Measurements from ENCODE around the gene NEK11. TPM values are rescaled to one million over a fixed set of nuclear protein-coding genes. Genes with fewer than 3 reads are reported as not detected.

The NEK11 gene
- polyA plus RNA-seq, 1 of the 3 experiments (the other 2 are of a cell fraction), result 4.7 TPM

DNA sequence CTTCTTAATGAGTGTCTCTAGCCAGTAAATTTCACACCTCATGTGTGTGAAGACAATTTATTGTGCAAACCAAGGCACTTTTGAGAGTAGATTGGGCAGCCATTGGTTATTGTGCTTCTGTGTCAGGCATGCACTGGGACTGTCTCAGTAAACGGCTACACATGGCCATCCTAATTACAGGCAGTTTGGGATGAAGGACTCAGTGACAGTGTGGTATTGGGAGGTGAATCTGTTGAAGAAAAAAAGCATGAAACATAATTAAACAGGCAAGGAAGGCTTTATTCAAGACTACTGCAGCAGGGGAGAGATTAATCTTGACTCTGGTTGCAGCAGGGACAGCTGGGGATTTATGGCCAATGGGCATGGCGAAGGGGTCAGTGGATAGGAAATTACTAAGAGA, 297.1 kb downstream of the NEK11 start:
- DNase-seq, result no peak
- Histone ChIP-seq H3K4me1 (ENCODE audit: control insufficient read depth in 1 of 2, insufficient read depth in 2 of 2, low read depth in 1 of 2, low read length in 1 of 2) (peaks cover 0 to 2% of the 10 kb centered on the region in 2 experiments; a peak in 1 of 4 replicates), H3K27ac (ENCODE audit: low read depth in 2 of 2, low read length in 1 of 2) (no peak overlapping the region), H3K9me3 (no peaks in the 10 kb centered on the region), H3F3A (replicated peaks; ENCODE audit: insufficient read depth) (no peaks in the 10 kb centered on the region), H2AFZ (ENCODE audit: low read depth) (no peak overlapping the region), H3K9ac (no peak overlapping the region), H3K27me3 (ENCODE audit: insufficient read depth) (no peaks in the 10 kb centered on the region), H4K20me1 (ENCODE audit: insufficient read depth) (no peaks in the 10 kb centered on the region), H3K9me2 (no peaks in the 10 kb centered on the region), H3K4me3 (ENCODE audit: low read depth in 2 of 2, low read length in 1 of 2) (no peak overlapping the region), H3K4me2 (no peak overlapping the region), H3K36me3 (replicated peaks in 1 of 2; ENCODE audit: control insufficient read depth in 1 of 2, insufficient read depth in 2 of 2, low read length in 1 of 2) (no peaks in the 10 kb centered on the region), H3K79me2 (ENCODE audit: insufficient read depth) (no peaks in the 10 kb centered on the region)
- ChIA-PET CTCF (no interaction called here), POLR2A (no interaction called here)
- no peak for TF ChIP-seq EP300 (IDR thresholded peaks at IDR 0.05; ENCODE audit: borderline replicate concordance in 1 of 2, low read depth in 1 of 2, low read length in 1 of 2)
- TF ChIP-seq, protein P1, sequence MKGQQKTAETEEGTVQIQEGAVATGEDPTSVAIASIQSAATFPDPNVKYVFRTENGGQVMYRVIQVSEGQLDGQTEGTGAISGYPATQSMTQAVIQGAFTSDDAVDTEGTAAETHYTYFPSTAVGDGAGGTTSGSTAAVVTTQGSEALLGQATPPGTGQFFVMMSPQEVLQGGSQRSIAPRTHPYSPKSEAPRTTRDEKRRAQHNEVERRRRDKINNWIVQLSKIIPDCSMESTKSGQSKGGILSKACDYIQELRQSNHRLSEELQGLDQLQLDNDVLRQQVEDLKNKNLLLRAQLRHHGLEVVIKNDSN (IDR thresholded peaks at IDR 0.05; ENCODE audit: borderline replicate concordance, low read depth), result no peak
- TF ChIP-seq, protein P2, sequence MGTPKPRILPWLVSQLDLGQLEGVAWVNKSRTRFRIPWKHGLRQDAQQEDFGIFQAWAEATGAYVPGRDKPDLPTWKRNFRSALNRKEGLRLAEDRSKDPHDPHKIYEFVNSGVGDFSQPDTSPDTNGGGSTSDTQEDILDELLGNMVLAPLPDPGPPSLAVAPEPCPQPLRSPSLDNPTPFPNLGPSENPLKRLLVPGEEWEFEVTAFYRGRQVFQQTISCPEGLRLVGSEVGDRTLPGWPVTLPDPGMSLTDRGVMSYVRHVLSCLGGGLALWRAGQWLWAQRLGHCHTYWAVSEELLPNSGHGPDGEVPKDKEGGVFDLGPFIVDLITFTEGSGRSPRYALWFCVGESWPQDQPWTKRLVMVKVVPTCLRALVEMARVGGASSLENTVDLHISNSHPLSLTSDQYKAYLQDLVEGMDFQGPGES (IDR thresholded peaks at IDR 0.05; ENCODE audit: low read depth, low read length), result no peak
- 51% methylated on average over 2 of the region's 2 CpGs for WGBS (ENCODE audit: low lambda C conversion rate)

DNA sequence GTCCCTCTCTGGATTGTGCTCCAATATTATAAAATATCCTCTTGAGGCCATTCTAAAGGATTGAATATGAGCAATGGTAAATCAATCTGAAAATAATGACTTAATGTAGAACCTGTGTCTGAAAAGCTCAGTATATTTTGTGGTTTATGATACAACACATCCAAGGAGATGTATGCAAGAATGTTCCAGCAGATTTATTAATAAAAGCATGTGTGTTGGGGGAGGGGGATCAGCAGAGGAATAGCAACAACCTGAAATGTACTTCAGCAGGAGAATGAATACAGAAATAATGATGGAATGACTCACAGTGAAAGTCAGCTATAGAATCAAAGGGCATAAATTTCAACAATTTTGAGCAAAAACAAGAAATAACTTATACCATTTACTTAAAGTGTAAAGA, 298.2 kb downstream of the NEK11 start:
- Histone ChIP-seq H3K27me3 (ENCODE audit: insufficient read depth) (no peaks in the 10 kb centered on the region), H3K79me2 (ENCODE audit: insufficient read depth) (no peaks in the 10 kb centered on the region), H3K4me1 (ENCODE audit: control insufficient read depth in 1 of 2, insufficient read depth in 2 of 2, low read depth in 1 of 2, low read length in 1 of 2) (peaks cover 0 to 3% of the 10 kb centered on the region in 2 experiments; a peak in 1 of 4 replicates), H3K9ac (no peak overlapping the region), H3K9me3 (no peaks in the 10 kb centered on the region), H4K20me1 (ENCODE audit: insufficient read depth) (no peaks in the 10 kb centered on the region), H3F3A (replicated peaks; ENCODE audit: insufficient read depth) (no peaks in the 10 kb centered on the region), H3K4me3 (ENCODE audit: low read depth in 2 of 2, low read length in 1 of 2) (no peak overlapping the region), H3K4me2 (no peak overlapping the region), H3K9me2 (no peaks in the 10 kb centered on the region), H3K36me3 (replicated peaks in 1 of 2; ENCODE audit: control insufficient read depth in 1 of 2, insufficient read depth in 2 of 2, low read length in 1 of 2) (no peaks in the 10 kb centered on the region), H2AFZ (ENCODE audit: low read depth) (no peak overlapping the region), H3K27ac (ENCODE audit: low read depth in 2 of 2, low read length in 1 of 2) (no peak overlapping the region)
- POLR2A ChIA-PET, result no interaction called here
- CTCF ChIA-PET, result no interaction called here
- DNase-seq, result no peak
- TF ChIP-seq, protein P3, sequence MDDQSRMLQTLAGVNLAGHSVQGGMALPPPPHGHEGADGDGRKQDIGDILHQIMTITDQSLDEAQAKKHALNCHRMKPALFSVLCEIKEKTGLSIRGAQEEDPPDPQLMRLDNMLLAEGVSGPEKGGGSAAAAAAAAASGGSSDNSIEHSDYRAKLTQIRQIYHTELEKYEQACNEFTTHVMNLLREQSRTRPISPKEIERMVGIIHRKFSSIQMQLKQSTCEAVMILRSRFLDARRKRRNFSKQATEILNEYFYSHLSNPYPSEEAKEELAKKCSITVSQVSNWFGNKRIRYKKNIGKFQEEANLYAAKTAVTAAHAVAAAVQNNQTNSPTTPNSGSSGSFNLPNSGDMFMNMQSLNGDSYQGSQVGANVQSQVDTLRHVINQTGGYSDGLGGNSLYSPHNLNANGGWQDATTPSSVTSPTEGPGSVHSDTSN (IDR thresholded peaks at IDR 0.05), result no peak
- no peak for TF ChIP-seq TCF12 (IDR thresholded peaks at IDR 0.05)
- TF ChIP-seq SIN3A (IDR thresholded peaks at IDR 0.05; ENCODE audit: borderline replicate concordance, low read depth, low read length), result no peak
- TF ChIP-seq MEF2A (IDR thresholded peaks at IDR 0.05; ENCODE audit: borderline replicate concordance, low read depth), result no peak
- TF ChIP-seq NRF1 (IDR thresholded peaks at IDR 0.05; ENCODE audit: low read depth, low read length), result no peak
- TF ChIP-seq MXI1 (IDR thresholded peaks at IDR 0.05; ENCODE audit: low read depth, low read length), result no peak
- TF ChIP-seq RXRA (IDR thresholded peaks at IDR 0.05; ENCODE audit: borderline replicate concordance, low read depth), result no peak
- TF ChIP-seq FOXM1 (IDR thresholded peaks at IDR 0.05; ENCODE audit: low read depth), result no peak
- no peak for TF ChIP-seq FOXJ3 (CRISPR knock-in tag; IDR thresholded peaks at IDR 0.05)
- no peak for TF ChIP-seq YY1 (IDR thresholded peaks at IDR 0.05; ENCODE audit: low read depth)
- no peak for TF ChIP-seq TEAD4 (IDR thresholded peaks at IDR 0.05; ENCODE audit: borderline replicate concordance, insufficient read depth)
- TF ChIP-seq, protein P2 (IDR thresholded peaks at IDR 0.05; ENCODE audit: low read depth, low read length), result no peak
- TF ChIP-seq, protein P4, sequence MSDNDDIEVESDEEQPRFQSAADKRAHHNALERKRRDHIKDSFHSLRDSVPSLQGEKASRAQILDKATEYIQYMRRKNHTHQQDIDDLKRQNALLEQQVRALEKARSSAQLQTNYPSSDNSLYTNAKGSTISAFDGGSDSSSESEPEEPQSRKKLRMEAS (IDR thresholded peaks at IDR 0.05; ENCODE audit: low read depth), result no peak
- TF ChIP-seq CHD2 (IDR thresholded peaks at IDR 0.05; ENCODE audit: low read length, partially characterized antibody), result no peak
- no peak for TF ChIP-seq JUND (IDR thresholded peaks at IDR 0.05)
- TF ChIP-seq NFIC (IDR thresholded peaks at IDR 0.05; ENCODE audit: borderline replicate concordance), result no peak
- TF ChIP-seq ELF1 (IDR thresholded peaks at IDR 0.05), result no peak
- TF ChIP-seq RCOR1 (IDR thresholded peaks at IDR 0.05; ENCODE audit: low read length), result no peak
- TF ChIP-seq GATA2 (CRISPR knock-in tag; IDR thresholded peaks at IDR 0.05), result no peak
- TF ChIP-seq, protein P1 (IDR thresholded peaks at IDR 0.05; ENCODE audit: borderline replicate concordance, low read depth), result no peak

Measured in SK-N-SH (cell line).